Sigmoid colon (tissue), 7 donors: ENCODE results near the gene DISP2. TPM values are rescaled to one million over a fixed set of nuclear protein-coding genes. Genes with fewer than 3 reads are reported as not detected.

Source experiments
- DNase-seq: peaks from one replicate; pipeline ENCODE4 v3.0.0-alpha.2; 2019
- H3K27ac ChIP-seq, 4 donors: fragments of 200-600 bp; sonication (generic); one replicate each; pipeline ENCODE4 v1.5.1; 2016 to 2019; ENCODE audit warnings: mild to moderate bottlenecking in 1 of 4
- H3K27me3 ChIP-seq, 3 donors: fragments of 200-600 bp; sonication (generic); one replicate each; pipeline ENCODE4 v1.5.1; 2019; ENCODE audit warnings: mild to moderate bottlenecking in 1 of 3
- H3K36me3 ChIP-seq, 4 donors: fragments of 200-600 bp; sonication (generic); one replicate each; pipeline ENCODE4 v1.5.1; 2016 to 2019
- H3K4me1 ChIP-seq, 4 donors: fragments of 200-600 bp; sonication (generic); one replicate each; pipeline ENCODE4 v1.5.1; 2017 to 2019
- H3K4me3 ChIP-seq, 4 donors: fragments of 200-600 bp; sonication (generic); one replicate each; pipeline ENCODE4 v1.5.1; 2017 to 2019; ENCODE audit warnings: mild to moderate bottlenecking in 2 of 4, moderate library complexity in 1 of 4
- H3K9me3 ChIP-seq, 4 donors: fragments of 200-600 bp in 3 of 4; sonication (generic) in 3 of 4; one replicate each; pipeline versions ENCODE4 v1.5.1 to v1.6.1; 2013 to 2019
- CTCF ChIP-seq, 4 experiments: fragments of 450-650 bp in 3 of 4; fragments of 200-600 bp in 1 of 4; IDR thresholded peaks; one replicate each; pipeline ENCODE4 v1.5.1; 2016 to 2019; ENCODE audit warnings: antibody characterized with exemption in 4 of 4, mild to moderate bottlenecking in 3 of 4, moderate library complexity in 2 of 4
- EP300 ChIP-seq, 4 donors: sonication (generic); formaldehyde crosslinking; IDR thresholded peaks; one replicate each; pipeline ENCODE4 v1.6.1; 2017; ENCODE audit warnings: antibody characterized with exemption in 4 of 4
- POLR2A ChIP-seq, 2 donors: fragments of 450-650 bp; IDR thresholded peaks; one replicate each; pipeline ENCODE4 v1.6.1; 2016; ENCODE audit warnings: antibody characterized with exemption in 2 of 2, mild to moderate bottlenecking in 2 of 2, moderate library complexity in 2 of 2
- POLR2AphosphoS5 ChIP-seq, 4 donors: sonication (generic); formaldehyde crosslinking; IDR thresholded peaks; one replicate each; pipeline ENCODE4 v1.6.1; 2017; ENCODE audit warnings: antibody characterized with exemption in 4 of 4
- WGBS, 2 donors: extraction: QIAGEN DNeasy Blood & Tissue Kit; methylation state at CpG; one replicate each; pipeline ENCODE4 v1.1.7; 2013; 5-methylcytosine and 5-hydroxymethylcytosine counted together
- intact Hi-C: fragments of 100-400 bp; cut with DNase I; formaldehyde crosslinking; loops from one replicate; pipeline ENCODE4 v1.15.1; 2023
- polyA plus RNA-seq, 3 donors: library from polyadenylated mRNA; stranded (reverse); fragments of 200-250 nt; gene quantifications; one replicate each; pipeline ENCODE4 v1.2.3, GENCODE V29; 2013
- total RNA-seq, 4 donors: library from RNA; depleted of rRNA; stranded (reverse); fragments of >200 nt; gene quantifications; one replicate each; pipeline ENCODE4 v1.1.0, GENCODE V29; 2016
- donor health status: healthy with polysubstance abuse.
- donor health status: Bipolar disorder and iron deficiency.
- donor health status: healthy.

DISP2 gene
- total and polyA plus RNA-seq, 7 donors: 0.16 to 3.0 (median 1.1) TPM

GRCh38 chr15:40342416-40343320 lies 15.4 kb upstream of the DISP2 start:
- H3K4me1 ChIP-seq: peaks cover 0 to 75% (median 72%) of the 10 kb centered on the region in 4 donors
- intact Hi-C loops: loop anchor here (2.0 kb wide), 1 partner anchor 62 kb away; the partner anchor contains the start of gene IVD
- WGBS, 2 donors: 20 to 58% methylated on average over 7 of the region's 7 CpGs

GRCh38 chr15:40343512-40343911 lies 14.5 kb upstream of the DISP2 start:
- no peaks in the 10 kb centered on the region for H3K36me3 ChIP-seq
- peak overlapping the region; percentile 65 to 99 (median 99) for H3K27ac ChIP-seq
- peaks cover 0 to 66% (median 64%) of the 10 kb centered on the region in 4 donors for H3K4me1 ChIP-seq
- no peaks in the 10 kb centered on the region for H3K27me3 ChIP-seq
- no peak for DNase-seq
- TF ChIP-seq POLR2A (IDR thresholded peaks at IDR 0.05) (no peak), POLR2AphosphoS5 (IDR thresholded peaks at IDR 0.05) (peak in 1 of 4 donors; percentile 29)
- H3K4me3 ChIP-seq: no peak overlapping the region
- intact Hi-C loops: loop anchor here (2.0 kb wide), 1 partner anchor 61 kb away; the partner anchor contains the start of gene IVD
- 81 to 86% methylated on average over 10 of the region's 10 CpGs for WGBS, 2 donors
- H3K9me3 ChIP-seq: no peaks in the 10 kb centered on the region

More at GRCh38 chr15:40342416-40343320, 15.4 kb upstream of the DISP2 start:
- no peaks in the 10 kb centered on the region for H3K27me3 ChIP-seq
- no peak for TF ChIP-seq EP300 (IDR thresholded peaks at IDR 0.05)
- no peak for TF ChIP-seq CTCF (IDR thresholded peaks at IDR 0.05)
- TF ChIP-seq POLR2AphosphoS5 (IDR thresholded peaks at IDR 0.05): peak in 1 of 4 donors; percentile 22
- no peaks in the 10 kb centered on the region for H3K36me3 ChIP-seq
- no peaks in the 10 kb centered on the region for H3K9me3 ChIP-seq
- peak overlapping the region; percentile 65 to 99 (median 99) for H3K27ac ChIP-seq
- no peak overlapping the region for H3K4me3 ChIP-seq
- no peak for DNase-seq

GRCh38 chr15:40344217-40344616 lies 13.8 kb upstream of the DISP2 start:
- Histone ChIP-seq H3K4me3 (no peak overlapping the region), H3K36me3 (no peaks in the 10 kb centered on the region), H3K27ac (peak overlapping the region; percentile 43 to 99 (median 99)), H3K9me3 (no peaks in the 10 kb centered on the region), H3K27me3 (no peaks in the 10 kb centered on the region), H3K4me1 (peaks cover 0 to 59% (median 57%) of the 10 kb centered on the region in 4 donors)
- intact Hi-C loops: loop anchor here (1.0 to 2.0 kb wide), 2 partner anchors 24 to 77 kb away; no protein-coding TSS in a partner anchor
- TF ChIP-seq POLR2A (IDR thresholded peaks at IDR 0.05) (no peak), POLR2AphosphoS5 (IDR thresholded peaks at IDR 0.05) (no peak), EP300 (IDR thresholded peaks at IDR 0.05) (no peak), CTCF (IDR thresholded peaks at IDR 0.05) (no peak)
- peak; percentile 69 for DNase-seq
- 39 to 48% methylated on average over 6 of the region's 6 CpGs for WGBS, 2 donors

- Histone ChIP-seq H3K27me3 (no peaks in the 10 kb centered on the region), H3K4me3 (no peak overlapping the region), H3K36me3 (no peaks in the 10 kb centered on the region), H3K4me1 (peaks cover 0 to 54% (median 52%) of the 10 kb centered on the region in 4 donors), H3K9me3 (no peaks in the 10 kb centered on the region), H3K27ac (peak overlapping the region in 2 of 4 donors; percentile 99)
- TF ChIP-seq POLR2AphosphoS5 (IDR thresholded peaks at IDR 0.05) (no peak), EP300 (IDR thresholded peaks at IDR 0.05) (no peak), CTCF (IDR thresholded peaks at IDR 0.05) (peak; percentile 66 to 91 (median 80)), POLR2A (IDR thresholded peaks at IDR 0.05) (no peak)
- intact Hi-C loops: loop anchor here (1.0 to 2.0 kb wide), 2 partner anchors 24 to 76 kb away; no protein-coding TSS in a partner anchor
- WGBS, 2 donors: 7 to 29% methylated on average over 15 of the region's 15 CpGs
- DNase-seq: peak; percentile 83
These were observed 13.3 kb upstream of the DISP2 start for GRCh38 chr15:40344631-40345120.
